GM12878 (cell line): ENCODE results near the gene SLC38A1. TPM values are rescaled to one million over a fixed set of nuclear protein-coding genes. Genes with fewer than 3 reads are reported as not detected.

Experiments
- ATAC-seq: fragments of 200-7000 bp; cut with Tn5 transposase; 3 replicates; pipeline ENCODE4 v1.9.1; 2020; ENCODE audit warnings: mild to moderate bottlenecking, moderate library complexity
- BruUV-seq: library from RNA; stranded (reverse); fragments of 400-500 nt; replicated peaks from 2 replicates; lab custom pipeline; 2021; lab: Mats Ljungman, UMichigan
- CTCF ChIA-PET: fragments of 300-600 bp; sonication (Branson Sonifier 250); formaldehyde crosslinking; extraction: SDS; loops from one replicate; lab custom pipeline; 2021; ENCODE audit warnings: inconsistent platforms; lab: Yijun Ruan, JAX
- POLR2A ChIA-PET: fragments of 350-600 bp; formaldehyde crosslinking; extraction: SDS; loops from one replicate; lab custom pipeline; 2021; ENCODE audit warnings: inconsistent platforms; lab: Charles Lee
- RAD21 ChIA-PET: fragments of 300-600 bp; sonication (Branson Sonifier 250); formaldehyde crosslinking; loops from one replicate; lab custom pipeline; 2023; ENCODE audit warnings: antibody characterized with exemption; ENCODE audit not compliant: unreplicated experiment; lab: Charles Lee
- SMC1A ChIA-PET: fragments of 300-600 bp; sonication (Branson Sonifier 250); formaldehyde crosslinking; loops from one replicate; lab custom pipeline; 2023; ENCODE audit not compliant: unreplicated experiment, uncharacterized antibody; lab: Charles Lee
- DNase-seq: peaks from one replicate; pipeline ENCODE4 v3.0.0-alpha.2; 2011; ENCODE audit warnings: low read depth, low spot score
- FAIRE-seq: peaks from 3 replicates; lab custom pipeline; 2011; peaks lifted over from hg19 to GRCh38; lab: Jason Lieb, UNC
- H2AFZ ChIP-seq: 2 replicates; pipeline ENCODE4 v1.6.0; 2011; ENCODE audit warnings: low read depth, low read length, control low read depth; ENCODE audit not compliant: control insufficient read depth
- H3K27ac ChIP-seq: 2 replicates; pipeline ENCODE4 v1.5.1; 2011; ENCODE audit warnings: control low read depth; ENCODE audit not compliant: control insufficient read depth, insufficient read depth
- H3K27me3 ChIP-seq, 2 experiments: replicated peaks in 1 of 2; 2 replicates each; pipeline versions ENCODE4 v1.6.0 to v1.6.1; 2011; ENCODE audit warnings: low read length in 1 of 2; ENCODE audit not compliant: control insufficient read depth in 2 of 2, insufficient read depth in 2 of 2
- H3K36me3 ChIP-seq, 2 experiments: 2 replicates each; pipeline ENCODE4 v1.5.1; 2011; ENCODE audit warnings: low read length in 1 of 2; ENCODE audit not compliant: control insufficient read depth in 2 of 2, insufficient read depth in 2 of 2
- H3K4me1 ChIP-seq: 2 replicates; pipeline ENCODE4 v1.6.1; 2011; ENCODE audit warnings: mild to moderate bottlenecking, low read length, moderate library complexity, mixed read lengths; ENCODE audit not compliant: control insufficient read depth, insufficient read depth
- H3K4me2 ChIP-seq: 2 replicates; pipeline ENCODE4 v1.6.0; 2011; ENCODE audit warnings: control low read depth; ENCODE audit not compliant: control insufficient read depth, insufficient read depth
- H3K4me3 ChIP-seq: fragments of 200-600 bp; sonication (generic); 2 replicates; pipeline ENCODE4 v1.5.1; 2016
- H3K79me2 ChIP-seq: 2 replicates; pipeline ENCODE4 v1.6.0; 2011; ENCODE audit warnings: low read length; ENCODE audit not compliant: control insufficient read depth, insufficient read depth
- H3K9ac ChIP-seq: 2 replicates; pipeline ENCODE4 v1.8.0; 2011; ENCODE audit warnings: low read length, control low read depth, mixed read lengths; ENCODE audit not compliant: control insufficient read depth, insufficient read depth
- H3K9me3 ChIP-seq: replicated peaks from 3 replicates; pipeline ENCODE4 v1.5.1; 2011; ENCODE audit warnings: mild to moderate bottlenecking, low read length; ENCODE audit not compliant: control insufficient read depth, insufficient read depth
- H4K20me1 ChIP-seq: 2 replicates; pipeline ENCODE4 v1.6.0; 2011; ENCODE audit not compliant: control insufficient read depth, insufficient read depth
- IRF4 ChIP-seq: IDR thresholded peaks from 2 replicates; pipeline ENCODE4 v1.6.1; 2011; ENCODE audit warnings: low read depth, low read length
- MXI1 ChIP-seq: fragments of 150-350 bp; IDR thresholded peaks from 2 replicates; pipeline ENCODE4 v1.6.1; 2011; ENCODE audit warnings: low read depth, mild to moderate bottlenecking, inconsistent platforms, low read length, improper control_type of control experiment
- MYC ChIP-seq: IDR thresholded peaks from 2 replicates; pipeline ENCODE4 v1.6.1; 2011; ENCODE audit warnings: mild to moderate bottlenecking, low read length, moderate library complexity, inconsistent platforms; ENCODE audit not compliant: insufficient read depth, insufficient replicate concordance, insufficient read length, severe bottlenecking
- NFXL1 ChIP-seq: fragments of 450-650 bp; IDR thresholded peaks from 2 replicates; pipeline ENCODE4 v1.6.1; 2017; ENCODE audit warnings: antibody characterized with exemption, mild to moderate bottlenecking, borderline replicate concordance
- PKNOX1 ChIP-seq: fragments of 450-650 bp; IDR thresholded peaks from 2 replicates; pipeline ENCODE4 v1.6.1; 2016; ENCODE audit warnings: mild to moderate bottlenecking
- RB1 ChIP-seq: fragments of 450-650 bp; formaldehyde crosslinking; IDR thresholded peaks from 2 replicates; pipeline ENCODE4 v1.6.1; 2017; ENCODE audit warnings: mild to moderate bottlenecking, borderline replicate concordance
- TAF1 ChIP-seq: IDR thresholded peaks from 2 replicates; pipeline ENCODE4 v1.6.1; 2011; ENCODE audit warnings: mild to moderate bottlenecking, low read depth, low read length, borderline replicate concordance
- ZNF274 ChIP-seq: IDR thresholded peaks from one replicate; pipeline ENCODE4 v1.8.0; 2011; ENCODE audit not compliant: insufficient read length, insufficient read depth
- WGBS: methylation state at CpG from one replicate; pipeline ENCODE4 v1.1.6; 2016; ENCODE audit warnings: low lambda C conversion rate; ENCODE audit not compliant: insufficient replicate concordance, insufficient coverage; ENCODE audit errors: missing lambda C conversion rate; 5-methylcytosine and 5-hydroxymethylcytosine counted together
- in situ Hi-C: fragments of 300-500 bp; cut with MboI; formaldehyde crosslinking; loops from 9 replicates; pipeline ENCODE4 v1.14.3; 2018; ENCODE audit warnings: mixed read lengths
- intact Hi-C: fragments of 100-400 bp; cut with micrococcal nuclease; formaldehyde crosslinking; loops from one replicate; pipeline ENCODE4 v1.14.2; 2022; ENCODE audit not compliant: unreplicated experiment
- polyA plus RNA-seq, 11 experiments: library from polyadenylated mRNA; depleted of rRNA in 4 of 11; unstranded in 6 of 11; stranded (reverse) in 5 of 11; fragments of >200 nt; fragmentation: Nextera tagmentation in 4 of 11; fragmentation: Illumina TruSeq in 1 of 11; extraction: Ambion mirVana in 4 of 11; extraction: Trizol in 1 of 11; gene quantifications; 1 replicate in 1 of 11; 2 replicates in 10 of 11; pipeline versions ENCODE4 v1.2.1 to v1.2.3, GENCODE V29; 2011 to 2016; ENCODE audit warnings: inconsistent platforms in 2 of 11, missing spikeins in 2 of 11, low read depth in 1 of 11
- total RNA-seq, 4 experiments: library from RNA; depleted of rRNA in 3 of 4; stranded (reverse); fragments of >200 nt in 3 of 4; fragmentation: Illumina TruSeq in 1 of 4; extraction: Trizol in 1 of 4; gene quantifications; 2 replicates each; pipeline versions ENCODE4 v1.2.1 to v1.2.3, GENCODE V29; 2013 to 2021
- TF ChIP-seq, protein P1 (sequence below): IDR thresholded peaks from 2 replicates; pipeline ENCODE4 v1.6.1; 2011; ENCODE audit warnings: low read depth, mild to moderate bottlenecking, low read length, moderate library complexity, borderline replicate concordance; ENCODE audit errors: extremely low read depth

SLC38A1 gene
- total and polyA plus RNA-seq, 10 of the 15 experiments (the other 5 are each of a cell fraction or from before 2014, with no cell fraction given) = 38.1 to 191 (median 144) TPM

DNA sequence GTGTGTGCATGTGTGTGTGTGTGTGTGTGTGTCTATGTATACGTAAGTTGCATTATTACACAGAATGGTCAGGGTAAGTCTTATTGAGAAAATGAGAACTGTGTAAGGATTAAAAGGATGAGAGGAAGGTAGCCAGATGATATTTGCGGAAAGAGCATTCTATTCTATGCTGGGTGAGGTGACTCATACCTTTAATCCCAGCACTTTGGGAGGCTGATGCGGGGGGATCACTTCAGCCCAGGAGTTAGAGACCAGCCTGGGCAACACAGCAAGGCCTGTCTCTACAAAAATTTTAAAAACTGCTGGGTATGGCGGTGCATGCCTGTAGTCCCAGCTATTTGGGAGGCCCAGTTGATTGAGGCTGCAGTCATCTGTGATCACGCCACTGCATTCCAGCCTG lies 103.7 kb downstream of the SLC38A1 start:
- SMC1A ChIA-PET = interaction anchor here (1.0 kb wide), 1 partner anchor 516 kb away, joined by 3 read pairs; no protein-coding TSS in a partner anchor
- in situ Hi-C loops = no loop called here
- Histone ChIP-seq H3K27ac (no peak overlapping the region), H3K79me2 (no peaks in the 10 kb centered on the region), H3K9me3 (no peaks in the 10 kb centered on the region; the same call in 1 of the 3 replicates), H4K20me1 (no peaks in the 10 kb centered on the region), H2AFZ (no peak overlapping the region), H3K36me3 (no peaks in the 10 kb centered on the region), H3K4me3 (no peak overlapping the region), H3K4me2 (no peak overlapping the region), H3K9ac (no peak overlapping the region), H3K27me3 (no peaks in the 10 kb centered on the region), H3K4me1 (no peaks in the 10 kb centered on the region)
- DNase-seq (no peak), ATAC-seq (no peak), FAIRE-seq (no peak)
- WGBS = 70% methylated on average over 5 of the region's 5 CpGs
- no TSS peak for BruUV-seq
- RAD21 ChIA-PET = interaction anchor here (0.6 to 1.1 kb wide), 2 partner anchors 11 to 42 kb away, joined by 3 read pairs; no protein-coding TSS in a partner anchor
- intact Hi-C loops = no loop called here
- CTCF ChIA-PET = interaction anchor here (0.9 kb wide), 1 partner anchor 509 kb away, joined by 3 read pairs; no protein-coding TSS in a partner anchor
- POLR2A ChIA-PET = no interaction called here
- no peak for TF ChIP-seq RB1
- no peak for TF ChIP-seq ZNF274
- TF ChIP-seq IRF4 = no peak
- no peak for TF ChIP-seq TAF1
- TF ChIP-seq NFXL1 = no peak
- TF ChIP-seq MYC = no peak
- TF ChIP-seq, protein P1, sequence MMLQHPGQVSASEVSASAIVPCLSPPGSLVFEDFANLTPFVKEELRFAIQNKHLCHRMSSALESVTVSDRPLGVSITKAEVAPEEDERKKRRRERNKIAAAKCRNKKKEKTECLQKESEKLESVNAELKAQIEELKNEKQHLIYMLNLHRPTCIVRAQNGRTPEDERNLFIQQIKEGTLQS = no peak
- no peak for TF ChIP-seq MXI1
- TF ChIP-seq PKNOX1 = no peak
